ENCODE data around the gene R3HDM2. TPM values are rescaled to one million over a fixed set of nuclear protein-coding genes. Genes with fewer than 3 reads are reported as not detected.

R3HDM2 gene
- total RNA-seq, 1 experiment from 2014 or later: 64.0 TPM

DNA sequence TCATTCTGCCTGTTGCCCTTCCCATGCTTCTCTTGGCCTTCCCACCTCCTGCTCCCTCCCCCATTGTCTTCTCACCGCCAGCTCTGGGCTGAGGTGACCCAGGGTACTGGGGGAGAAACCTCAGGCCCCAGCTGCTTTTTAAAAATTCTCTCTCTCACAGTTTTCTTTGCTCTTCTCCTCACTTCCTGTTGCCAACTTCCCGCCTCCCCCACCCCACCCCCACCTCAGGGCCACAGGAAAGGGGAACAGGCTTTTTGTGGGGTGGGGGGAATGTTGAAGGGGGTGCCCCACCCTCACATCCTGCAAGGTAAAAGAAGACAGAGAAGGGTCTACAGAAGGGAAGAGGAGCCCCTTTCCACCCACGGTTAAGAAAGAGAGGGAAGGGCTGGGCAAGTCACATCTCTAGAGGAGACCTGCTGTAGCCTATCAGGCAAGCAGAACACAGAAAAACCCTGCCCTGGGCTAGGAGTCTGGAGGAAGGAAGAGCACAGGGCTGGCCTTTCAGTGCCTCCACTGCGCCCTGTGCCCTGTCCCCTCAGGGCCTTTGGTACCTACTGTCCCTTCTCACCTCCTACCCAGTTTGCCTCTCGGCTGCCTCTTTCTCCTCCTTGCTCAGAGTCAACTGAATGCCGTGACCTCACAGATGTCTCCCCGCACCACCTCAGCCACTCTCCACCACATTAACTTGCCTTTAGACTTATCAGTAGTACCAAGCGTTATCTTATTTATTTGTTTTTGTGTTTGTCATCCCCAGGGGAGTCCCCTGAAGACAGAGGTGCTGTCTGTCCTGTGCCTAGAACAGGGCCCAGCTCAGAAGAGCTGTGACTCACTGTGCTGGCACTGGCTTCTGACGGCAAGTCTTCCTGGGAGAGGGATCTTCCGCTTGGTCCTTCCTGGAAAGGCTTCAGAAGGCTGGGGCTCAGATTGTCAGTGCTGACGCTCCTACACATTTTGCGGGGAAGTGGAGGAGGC, 47.2 kb upstream of the R3HDM2 start:
- ChIA-PET POLR2A (ENCODE audit: low non-redundant PET) (no interaction called here), CTCF (no interaction called here)
- no peak for DNase-seq (ENCODE audit: low spot score)
- Histone ChIP-seq H3K4me3 (ENCODE audit: low read depth, low read length, poor library complexity, severe bottlenecking) (no peak overlapping the region), H3K27ac (ENCODE audit: low read depth, low read length, poor library complexity, severe bottlenecking) (no peak overlapping the region), H3K36me3 (ENCODE audit: insufficient read depth, low read length, poor library complexity, severe bottlenecking) (no peaks in the 10 kb centered on the region), H3K27me3 (replicated peaks; ENCODE audit: insufficient read depth, low read depth, low read length, poor library complexity) (peaks cover 29% of the 10 kb centered on the region), H3K9me3 (ENCODE audit: low read depth, low read length, poor library complexity, severe bottlenecking) (no peaks in the 10 kb centered on the region), H3K4me1 (ENCODE audit: insufficient read depth, low read length, poor library complexity, severe bottlenecking) (no peaks in the 10 kb centered on the region)
- intact Hi-C loops (cut with micrococcal nuclease; ENCODE audit: unreplicated experiment): no loop called here
- TF ChIP-seq, protein P1, sequence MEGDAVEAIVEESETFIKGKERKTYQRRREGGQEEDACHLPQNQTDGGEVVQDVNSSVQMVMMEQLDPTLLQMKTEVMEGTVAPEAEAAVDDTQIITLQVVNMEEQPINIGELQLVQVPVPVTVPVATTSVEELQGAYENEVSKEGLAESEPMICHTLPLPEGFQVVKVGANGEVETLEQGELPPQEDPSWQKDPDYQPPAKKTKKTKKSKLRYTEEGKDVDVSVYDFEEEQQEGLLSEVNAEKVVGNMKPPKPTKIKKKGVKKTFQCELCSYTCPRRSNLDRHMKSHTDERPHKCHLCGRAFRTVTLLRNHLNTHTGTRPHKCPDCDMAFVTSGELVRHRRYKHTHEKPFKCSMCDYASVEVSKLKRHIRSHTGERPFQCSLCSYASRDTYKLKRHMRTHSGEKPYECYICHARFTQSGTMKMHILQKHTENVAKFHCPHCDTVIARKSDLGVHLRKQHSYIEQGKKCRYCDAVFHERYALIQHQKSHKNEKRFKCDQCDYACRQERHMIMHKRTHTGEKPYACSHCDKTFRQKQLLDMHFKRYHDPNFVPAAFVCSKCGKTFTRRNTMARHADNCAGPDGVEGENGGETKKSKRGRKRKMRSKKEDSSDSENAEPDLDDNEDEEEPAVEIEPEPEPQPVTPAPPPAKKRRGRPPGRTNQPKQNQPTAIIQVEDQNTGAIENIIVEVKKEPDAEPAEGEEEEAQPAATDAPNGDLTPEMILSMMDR (conservative IDR thresholded peaks at IDR 0.05; ENCODE audit: low read depth, low read length): no peak
- no peak for TF ChIP-seq EZH2 (IDR thresholded peaks at IDR 0.05; ENCODE audit: borderline replicate concordance, low read depth, low read length, poor library complexity, severe bottlenecking)
- no TSS peak for BruUV-seq (replicated peaks)

DNA sequence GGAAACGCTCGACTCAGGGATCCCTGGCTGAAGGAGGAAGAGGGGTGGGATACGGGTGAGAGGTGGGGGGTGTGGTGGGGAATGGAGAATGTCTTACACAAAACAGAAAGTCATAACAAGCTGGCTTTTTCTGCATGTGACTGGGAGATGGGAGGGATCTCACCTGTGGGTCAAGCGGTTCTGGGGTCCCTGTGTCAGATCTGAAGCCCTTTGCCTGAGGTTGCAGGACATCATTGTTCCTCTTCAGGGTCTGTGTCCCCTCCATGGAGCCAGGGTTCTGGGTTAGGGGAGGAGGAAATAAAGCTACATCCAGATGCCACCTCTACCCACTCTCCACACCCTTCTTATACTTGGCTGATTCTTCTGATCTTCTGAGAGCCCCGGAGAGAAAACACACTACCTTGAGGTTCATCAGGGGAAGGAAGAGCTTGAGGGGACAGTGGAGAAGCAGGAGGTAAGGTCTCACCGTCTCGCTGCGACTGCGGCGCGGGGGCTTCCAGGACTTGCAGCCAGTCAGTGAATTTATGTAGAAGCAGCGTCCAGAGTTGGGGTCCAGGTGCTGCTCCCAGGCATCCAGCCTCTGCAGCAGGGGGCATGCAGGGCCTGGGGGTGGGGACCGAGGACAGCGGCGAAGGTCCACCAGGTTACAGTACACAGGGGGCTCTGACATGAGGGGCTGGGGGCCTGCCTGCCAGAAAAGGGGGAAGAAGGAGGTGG, 46.3 kb upstream of the R3HDM2 start:
- CTCF ChIA-PET: no interaction called here
- intact Hi-C loops (cut with micrococcal nuclease; ENCODE audit: unreplicated experiment): no loop called here
- TF ChIP-seq, protein P1 (conservative IDR thresholded peaks at IDR 0.05; ENCODE audit: low read depth, low read length): no peak

DNA sequence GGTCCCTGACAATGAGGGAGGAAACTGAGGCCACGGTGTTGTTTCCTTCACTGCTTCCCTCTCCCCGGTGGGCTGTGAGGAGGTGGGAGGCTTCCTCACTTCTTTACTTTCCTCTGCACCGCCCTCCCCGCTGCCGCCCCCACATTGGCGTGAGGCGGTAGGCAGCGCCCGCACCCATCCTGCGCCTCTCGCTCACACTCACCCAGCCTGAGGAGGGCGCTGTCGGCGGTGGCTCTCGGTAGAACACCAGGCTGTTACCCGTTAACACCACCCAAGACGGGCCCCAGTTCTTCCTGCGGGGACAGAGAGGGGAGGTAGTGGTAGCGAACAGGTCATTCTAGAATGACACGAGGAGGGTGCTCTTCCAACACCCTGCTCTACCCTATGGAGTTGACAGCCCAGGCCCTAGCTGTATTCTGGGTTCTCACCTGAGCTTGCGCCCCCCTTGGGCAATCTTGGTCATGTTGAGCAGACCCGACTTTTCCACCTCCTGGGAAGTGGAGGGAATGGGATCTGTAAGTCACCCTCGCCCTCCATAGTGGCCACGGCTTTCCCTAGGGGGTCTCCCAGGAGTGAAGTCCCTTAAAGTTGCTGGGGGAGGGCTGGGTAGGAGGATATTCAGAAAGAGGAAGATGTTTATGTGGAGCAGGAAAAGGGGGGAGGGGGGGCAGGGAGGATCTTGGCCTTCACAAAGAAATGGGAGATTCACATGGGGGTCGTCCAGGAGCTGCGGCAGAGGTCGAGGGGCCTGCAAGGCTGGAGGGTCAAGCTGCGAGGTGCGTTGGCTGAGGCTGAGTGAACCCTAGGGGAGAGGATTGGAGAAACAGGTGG, 45.5 kb upstream of the R3HDM2 start:
- TF ChIP-seq, protein P1 (conservative IDR thresholded peaks at IDR 0.05; ENCODE audit: low read depth, low read length): peak; percentile 47
- TF ChIP-seq EZH2 (IDR thresholded peaks at IDR 0.05; ENCODE audit: borderline replicate concordance, low read depth, low read length, poor library complexity, severe bottlenecking): no peak
- no TSS peak for BruUV-seq (replicated peaks)
- H3K27ac ChIP-seq (ENCODE audit: low read depth, low read length, poor library complexity, severe bottlenecking): no peak overlapping the region
- CTCF ChIA-PET: no interaction called here
- POLR2A ChIA-PET (ENCODE audit: low non-redundant PET): no interaction called here
- H3K4me3 ChIP-seq (ENCODE audit: low read depth, low read length, poor library complexity, severe bottlenecking): peak overlapping the region; percentile 27
- intact Hi-C loops (cut with micrococcal nuclease; ENCODE audit: unreplicated experiment): no loop called here
- DNase-seq (ENCODE audit: low spot score): no peak
- H3K4me1 ChIP-seq (ENCODE audit: insufficient read depth, low read length, poor library complexity, severe bottlenecking): no peaks in the 10 kb centered on the region
- no peaks in the 10 kb centered on the region for H3K36me3 ChIP-seq (ENCODE audit: insufficient read depth, low read length, poor library complexity, severe bottlenecking)
- peaks cover 29% of the 10 kb centered on the region for H3K27me3 ChIP-seq (replicated peaks; ENCODE audit: insufficient read depth, low read depth, low read length, poor library complexity)
- no peaks in the 10 kb centered on the region for H3K9me3 ChIP-seq (ENCODE audit: low read depth, low read length, poor library complexity, severe bottlenecking)

More for the DNA sequence above, 46.3 kb upstream of the R3HDM2 start:
- Histone ChIP-seq H3K4me3 (ENCODE audit: low read depth, low read length, poor library complexity, severe bottlenecking) (no peak overlapping the region), H3K27ac (ENCODE audit: low read depth, low read length, poor library complexity, severe bottlenecking) (no peak overlapping the region), H3K4me1 (ENCODE audit: insufficient read depth, low read length, poor library complexity, severe bottlenecking) (no peaks in the 10 kb centered on the region), H3K27me3 (replicated peaks; ENCODE audit: insufficient read depth, low read depth, low read length, poor library complexity) (peaks cover 29% of the 10 kb centered on the region), H3K9me3 (ENCODE audit: low read depth, low read length, poor library complexity, severe bottlenecking) (no peaks in the 10 kb centered on the region), H3K36me3 (ENCODE audit: insufficient read depth, low read length, poor library complexity, severe bottlenecking) (no peaks in the 10 kb centered on the region)
- no TSS peak for BruUV-seq (replicated peaks)
- no peak for DNase-seq (ENCODE audit: low spot score)
- POLR2A ChIA-PET (ENCODE audit: low non-redundant PET): no interaction called here

All from A673 (cell line).